HUES48 (cell line): ENCODE results near the gene PCSK7.
"Not testable (repeated sequence)": the region's sequence is repeated elsewhere in the genome, so short reads cannot be mapped to it uniquely, and the experiment has no call there.

Experiments used
- H3K27ac ChIP-seq: one replicate; pipeline ENCODE4 v1.7.0; 2013; ENCODE audit warnings: low read depth, low read length, inconsistent platforms
- H3K27me3 ChIP-seq: 2 replicates; pipeline ENCODE4 v1.6.1; 2013; ENCODE audit warnings: mild to moderate bottlenecking, low read length; ENCODE audit not compliant: control insufficient read depth, insufficient read depth
- H3K36me3 ChIP-seq: 2 replicates; pipeline ENCODE4 v1.6.1; 2013; ENCODE audit warnings: low read length; ENCODE audit not compliant: control insufficient read depth, insufficient read depth
- H3K4me1 ChIP-seq: 2 replicates; pipeline ENCODE4 v1.6.1; 2013; ENCODE audit warnings: mild to moderate bottlenecking, low read length; ENCODE audit not compliant: control insufficient read depth, insufficient read depth
- H3K4me3 ChIP-seq: 2 replicates; pipeline ENCODE4 v1.5.1; 2013; ENCODE audit warnings: mild to moderate bottlenecking, low read depth, low read length
- H3K9ac ChIP-seq: 2 replicates; pipeline ENCODE4 v1.6.1; 2013; ENCODE audit warnings: mild to moderate bottlenecking, low read depth, low read length, moderate library complexity
- H3K9me3 ChIP-seq: 2 replicates; pipeline ENCODE4 v1.6.1; 2013; ENCODE audit warnings: low read length; ENCODE audit not compliant: control insufficient read depth, insufficient read depth

The PCSK7 gene

GRCh38 chr11:117231842-117232091 lies at the start of gene PCSK7:
TSS of gene PCSK7 (minus strand) at chr11:117232073. CDS start at chr11:117229844, 2,229 bp downstream.
- peaks cover 11% of the 10 kb centered on the region for H3K4me1 ChIP-seq
- peak within 1 kb of the TSS; percentile 89 for H3K27ac ChIP-seq
- peak within 1 kb of the TSS; percentile 100 for H3K4me3 ChIP-seq
- no peaks in the 10 kb centered on the region for H3K27me3 ChIP-seq
- H3K9ac ChIP-seq = peak within 1 kb of the TSS; percentile 85
- H3K36me3 ChIP-seq = peaks cover 40% of the 10 kb centered on the region
- no peaks in the 10 kb centered on the region for H3K9me3 ChIP-seq

- Histone ChIP-seq H3K9ac (no peak overlapping the region), H3K27ac (peak overlapping the region; percentile 41)
Measured at GRCh38 chr11:117281159-117281558, 49.3 kb upstream of the PCSK7 start.

DNA sequence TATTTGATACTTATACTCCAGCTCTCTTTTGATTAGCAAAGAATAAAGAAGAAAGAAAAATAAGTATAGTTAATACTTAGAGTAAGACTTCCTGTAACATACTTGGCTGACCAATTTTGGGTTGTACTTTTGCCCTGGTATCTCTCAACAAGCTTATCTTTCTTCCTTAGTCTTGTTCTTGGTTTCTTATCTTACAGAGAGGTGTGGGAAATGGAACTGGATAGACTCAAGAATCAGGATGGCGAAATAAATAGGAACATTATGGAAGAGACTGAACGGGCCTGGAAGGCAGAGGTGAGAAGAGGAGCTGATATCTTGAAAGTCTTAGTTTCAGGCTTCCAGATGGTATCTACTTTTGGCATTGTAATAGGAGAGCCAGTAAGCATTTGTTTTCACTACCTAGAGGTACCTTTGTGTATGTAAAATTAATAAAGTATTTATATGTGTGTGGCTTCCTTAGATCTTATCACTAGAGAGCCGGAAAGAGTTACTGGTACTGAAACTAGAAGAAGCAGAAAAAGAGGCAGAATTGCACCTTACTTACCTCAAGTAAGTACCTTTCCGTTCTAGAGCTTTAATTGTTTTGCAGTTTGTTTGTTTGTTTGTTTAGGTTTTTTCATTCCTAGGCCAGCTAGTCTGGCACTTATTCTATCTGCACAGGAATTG lies 48.0 kb upstream of the PCSK7 start:
- Histone ChIP-seq H3K9ac (no peak overlapping the region), H3K9me3 (no peaks in the 10 kb centered on the region), H3K27ac (no peak overlapping the region), H3K4me3 (no peak overlapping the region), H3K36me3 (peaks cover 55% of the 10 kb centered on the region), H3K27me3 (no peaks in the 10 kb centered on the region), H3K4me1 (no peaks in the 10 kb centered on the region)

More at GRCh38 chr11:117281159-117281558, 49.3 kb upstream of the PCSK7 start:
- H3K36me3 ChIP-seq = peaks cover 61% of the 10 kb centered on the region
- no peaks in the 10 kb centered on the region for H3K9me3 ChIP-seq
- H3K4me1 ChIP-seq = no peaks in the 10 kb centered on the region
- H3K4me3 ChIP-seq = no peak overlapping the region
- no peaks in the 10 kb centered on the region for H3K27me3 ChIP-seq

GRCh38 chr11:117278347-117278746 lies 46.5 kb upstream of the PCSK7 start:
- H3K9me3 ChIP-seq = no peaks in the 10 kb centered on the region
- no peaks in the 10 kb centered on the region for H3K4me1 ChIP-seq
- H3K4me3 ChIP-seq = no peak overlapping the region
- H3K27me3 ChIP-seq = no peaks in the 10 kb centered on the region
- no peak overlapping the region for H3K27ac ChIP-seq
- H3K9ac ChIP-seq = no peak overlapping the region
- H3K36me3 ChIP-seq = peaks cover 44% of the 10 kb centered on the region

GRCh38 chr11:117273550-117274289 lies 41.8 kb upstream of the PCSK7 start:
- H3K27ac ChIP-seq = peak overlapping the region; percentile 17
- no peaks in the 10 kb centered on the region for H3K27me3 ChIP-seq
- 0 out of 2 replicates have a peak, but pooled peaks cover 7% of the 10 kb centered on the region for H3K36me3 ChIP-seq
- no peak overlapping the region for H3K9ac ChIP-seq
- no peak overlapping the region for H3K4me3 ChIP-seq
- no peaks in the 10 kb centered on the region for H3K4me1 ChIP-seq
- no peaks in the 10 kb centered on the region for H3K9me3 ChIP-seq

DNA sequence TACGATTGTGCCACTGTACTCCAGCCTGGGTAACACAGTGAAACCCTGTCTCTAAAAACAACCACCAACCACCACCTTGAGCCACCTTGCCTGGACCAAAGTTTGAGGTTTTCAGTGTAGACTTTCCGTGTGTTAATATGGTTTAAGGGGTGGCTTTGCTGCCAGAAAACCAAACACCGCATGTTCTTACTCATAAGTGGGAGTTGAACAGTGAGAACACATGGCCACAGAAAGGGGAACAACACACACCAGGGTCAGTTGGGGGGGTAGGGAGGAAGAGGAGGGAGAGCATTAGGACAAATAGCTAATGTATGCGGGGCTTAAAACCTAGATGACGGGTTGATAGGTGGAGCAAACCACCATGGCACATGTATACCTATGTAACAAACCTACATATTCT lies 40.3 kb upstream of the PCSK7 start:
- H3K36me3 ChIP-seq, H3K9ac ChIP-seq, H3K27ac ChIP-seq: not testable (repeated sequence)

DNA sequence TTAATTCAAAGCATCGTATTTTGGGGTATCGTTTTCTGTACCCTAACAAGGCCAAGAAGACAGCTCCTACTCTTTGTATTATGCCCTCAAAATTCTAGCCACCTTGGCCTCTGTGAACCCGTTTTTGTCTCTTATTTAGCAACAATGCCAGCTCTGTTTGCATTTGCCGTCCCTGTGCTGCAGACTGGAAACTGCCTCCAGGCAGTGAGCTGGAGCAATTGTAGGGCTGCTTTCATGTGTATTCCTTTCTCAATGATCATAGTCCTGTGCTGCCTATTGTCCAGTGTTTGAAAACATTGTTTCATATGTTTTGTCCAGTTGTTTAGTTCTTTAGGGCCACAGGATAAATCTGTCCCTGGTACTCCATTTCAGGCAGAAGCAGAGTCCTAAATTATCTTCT lies 39.3 kb upstream of the PCSK7 start:
- H3K4me3 ChIP-seq = no peak overlapping the region
- peaks cover 4% of the 10 kb centered on the region; the same call in 1 of the 2 replicates for H3K4me1 ChIP-seq
- H3K9me3 ChIP-seq = no peaks in the 10 kb centered on the region
- H3K27ac ChIP-seq = no peak overlapping the region
- no peak overlapping the region for H3K9ac ChIP-seq
- 0 out of 2 replicates have a peak, but pooled peaks cover 7% of the 10 kb centered on the region for H3K36me3 ChIP-seq
- H3K27me3 ChIP-seq = no peaks in the 10 kb centered on the region

More for the DNA sequence above, 40.3 kb upstream of the PCSK7 start:
- not testable (repeated sequence) for H3K9me3 ChIP-seq, H3K4me3 ChIP-seq, H3K27me3 ChIP-seq, H3K4me1 ChIP-seq

GRCh38 chr11:117269856-117270255 lies 38.0 kb upstream of the PCSK7 start:
- Histone ChIP-seq H3K9me3 (no peaks in the 10 kb centered on the region), H3K27ac (no peak overlapping the region), H3K36me3 (peaks cover 3% of the 10 kb centered on the region; the same call in 1 of the 2 replicates), H3K27me3 (no peaks in the 10 kb centered on the region), H3K9ac (no peak overlapping the region), H3K4me1 (peaks cover 4% of the 10 kb centered on the region; the same call in 1 of the 2 replicates), H3K4me3 (no peak overlapping the region)

- Histone ChIP-seq H3K9ac (no peak overlapping the region), H3K4me1 (peaks cover 4% of the 10 kb centered on the region; the same call in 1 of the 2 replicates), H3K4me3 (no peak overlapping the region), H3K36me3 (peaks cover 13% of the 10 kb centered on the region), H3K27me3 (no peaks in the 10 kb centered on the region), H3K27ac (no peak overlapping the region), H3K9me3 (no peaks in the 10 kb centered on the region)
Measured at GRCh38 chr11:117265745-117266144, 33.9 kb upstream of the PCSK7 start.

DNA sequence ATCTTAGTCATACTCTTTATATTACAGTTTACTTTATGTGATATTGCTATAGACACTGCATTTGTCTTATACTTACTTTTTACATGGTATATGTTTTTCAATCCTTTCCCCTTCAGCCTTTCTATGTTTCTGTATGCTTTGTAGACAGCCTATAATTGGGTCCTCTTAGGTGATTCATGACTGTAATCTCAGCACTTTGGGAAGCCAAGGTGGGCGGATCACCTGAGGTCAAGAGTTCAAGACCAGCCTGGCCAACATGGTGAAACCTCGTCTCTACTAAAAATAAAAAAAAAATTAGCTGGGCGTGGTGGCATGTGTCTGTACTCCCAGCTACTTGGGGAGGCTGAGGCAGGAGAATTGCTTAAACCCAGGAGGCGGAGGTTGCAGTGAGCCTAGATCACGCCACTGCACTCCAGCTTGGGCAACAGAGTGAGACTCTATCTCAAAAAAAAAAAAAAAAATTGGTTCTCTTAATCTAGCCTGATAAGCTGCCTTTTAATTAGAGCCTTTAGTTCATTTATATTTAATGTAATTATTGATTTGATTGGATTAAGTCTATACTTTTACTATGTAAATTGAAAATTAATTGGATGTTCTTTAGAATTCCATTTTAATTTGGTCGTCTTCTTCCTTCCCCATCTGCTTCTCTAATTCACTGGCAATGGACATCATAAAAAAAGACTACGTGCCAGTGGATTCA lies 32.9 kb upstream of the PCSK7 start:
- H3K27me3 ChIP-seq, H3K9me3 ChIP-seq, H3K27ac ChIP-seq, H3K4me1 ChIP-seq, H3K9ac ChIP-seq, H3K4me3 ChIP-seq: not testable (repeated sequence)
- peaks cover 14% of the 10 kb centered on the region for H3K36me3 ChIP-seq

DNA sequence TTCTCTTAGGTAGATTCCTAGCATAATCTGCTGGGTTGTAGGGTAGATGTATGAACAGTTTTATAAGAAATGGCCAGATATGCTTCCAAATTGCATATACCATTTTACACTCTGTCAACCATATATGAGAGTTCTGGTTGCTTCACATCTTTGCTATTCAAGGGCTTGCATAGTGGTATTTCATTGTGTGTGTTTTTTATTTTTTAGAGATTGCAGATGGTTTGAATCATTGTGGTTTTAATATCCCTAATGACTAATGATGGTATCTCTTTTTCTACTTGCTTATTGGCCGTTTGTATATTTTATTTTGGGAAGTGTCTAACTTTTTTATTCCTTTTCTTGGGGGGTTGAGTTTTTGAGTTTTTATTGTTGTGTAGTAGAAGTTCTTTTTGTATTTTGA lies 27.5 kb upstream of the PCSK7 start:
- no peak overlapping the region for H3K9ac ChIP-seq
- no peak overlapping the region for H3K4me3 ChIP-seq
- peaks cover 21% of the 10 kb centered on the region for H3K36me3 ChIP-seq
- H3K27me3 ChIP-seq = no peaks in the 10 kb centered on the region
- H3K27ac ChIP-seq = no peak overlapping the region
- no peaks in the 10 kb centered on the region for H3K9me3 ChIP-seq
- no peaks in the 10 kb centered on the region for H3K4me1 ChIP-seq
